Body of pancreas (tissue), 4 donors: ENCODE data around the gene LSM14A.

Experiments
- CTCF ChIP-seq, 7 experiments: fragments of 450-650 bp in 4 of 7; fragments of 200-600 bp in 3 of 7; sonication (generic) in 3 of 7; IDR thresholded peaks; one replicate each; pipeline ENCODE4 v1.5.1; 2016 to 2019; ENCODE audit warnings: antibody characterized with exemption in 7 of 7
- POLR2A ChIP-seq, 3 donors: fragments of 450-650 bp; IDR thresholded peaks; one replicate each; pipeline ENCODE4 v1.6.1; 2016; ENCODE audit warnings: antibody characterized with exemption in 3 of 3, mild to moderate bottlenecking in 2 of 3

GRCh38 chr19:34269968-34270621 is 97.8 kb downstream of the LSM14A start:
- no peak for TF ChIP-seq CTCF (IDR thresholded peaks at IDR 0.05)
- TF ChIP-seq POLR2A (IDR thresholded peaks at IDR 0.05), result peak; percentile 11 to 59 (median 48)
